ENCODE measurements around the gene ZNF22.

GRCh38 chr10:44995581-44995913 is 5.2 kb upstream of the ZNF22 start:
- TF ChIP-seq CTCF (conservative IDR thresholded peaks at IDR 0.05; ENCODE audit: low read depth, low read length) = no peak
- TF ChIP-seq RCOR1 (IDR thresholded peaks at IDR 0.05; ENCODE audit: insufficient replicate concordance, low read length) = no peak
- TF ChIP-seq FOS (IDR thresholded peaks at IDR 0.05; ENCODE audit: low read depth, low read length) = no peak
- no peak for TF ChIP-seq POLR2A (IDR thresholded peaks at IDR 0.05; ENCODE audit: low read depth, low read length)
- no peak for TF ChIP-seq RAD21 (IDR thresholded peaks at IDR 0.05; ENCODE audit: low read length)
- TF ChIP-seq BHLHE40 (IDR thresholded peaks at IDR 0.05; ENCODE audit: low read depth, low read length) = no peak
- TF ChIP-seq MAFK (IDR thresholded peaks at IDR 0.05; ENCODE audit: low read depth, low read length) = no peak
- no peak for TF ChIP-seq ELK1 (IDR thresholded peaks at IDR 0.05; ENCODE audit: borderline replicate concordance, low read depth, low read length)
- no peak for TF ChIP-seq SMC3 (IDR thresholded peaks at IDR 0.05; ENCODE audit: low read depth, low read length)
- TF ChIP-seq CEBPB (IDR thresholded peaks at IDR 0.05; ENCODE audit: low read depth, low read length) = no peak
- no peak for TF ChIP-seq NFE2L2 (IDR thresholded peaks at IDR 0.05; ENCODE audit: low read depth, low read length)

Measured in IMR-90 (cell line).